Suprapubic skin (tissue), 4 donors: ENCODE results near the gene FRMPD2.

Experiments used
- EP300 ChIP-seq: sonication (generic); formaldehyde crosslinking; IDR thresholded peaks from one replicate; pipeline ENCODE4 v1.6.1; 2017; ENCODE audit warnings: antibody characterized with exemption
- POLR2A ChIP-seq, 2 donors: fragments of 450-650 bp; IDR thresholded peaks; one replicate each; pipeline ENCODE4 v1.6.1; 2017; ENCODE audit warnings: antibody characterized with exemption in 2 of 2, mild to moderate bottlenecking in 2 of 2, moderate library complexity in 2 of 2
- POLR2AphosphoS5 ChIP-seq, 3 donors: sonication (generic); formaldehyde crosslinking; IDR thresholded peaks; one replicate each; pipeline ENCODE4 v1.6.1; 2017; ENCODE audit warnings: antibody characterized with exemption in 3 of 3
- TF ChIP-seq, protein P1 (sequence below), 2 donors: fragments of 200-600 bp in 1 of 2; fragments of 450-650 bp in 1 of 2; sonication (generic) in 1 of 2; IDR thresholded peaks; one replicate each; pipeline ENCODE4 v1.5.1; 2016 to 2019; ENCODE audit warnings: antibody characterized with exemption in 2 of 2, mild to moderate bottlenecking in 1 of 2, moderate library complexity in 1 of 2

DNA sequence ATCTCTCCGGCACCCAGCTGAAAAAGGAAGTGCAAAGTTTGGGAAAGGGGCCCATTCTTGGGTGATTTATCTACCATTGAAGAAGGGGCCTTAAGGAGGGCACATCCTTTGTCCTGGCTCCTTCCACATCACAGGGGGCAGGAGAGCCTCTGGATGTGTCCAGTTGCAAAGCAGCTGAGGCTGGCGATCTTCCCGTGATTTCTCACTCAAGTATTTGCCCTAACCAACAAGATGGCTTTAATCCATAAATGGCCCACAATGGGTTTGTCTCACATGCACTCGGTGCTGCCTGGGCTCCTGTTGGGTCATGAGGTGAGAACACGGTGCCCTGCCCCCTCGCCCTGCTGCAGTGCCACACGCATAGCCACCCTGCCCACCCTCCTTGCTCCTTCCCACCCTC lies 14.2 kb upstream of the FRMPD2 start:
- TF ChIP-seq, protein P1, sequence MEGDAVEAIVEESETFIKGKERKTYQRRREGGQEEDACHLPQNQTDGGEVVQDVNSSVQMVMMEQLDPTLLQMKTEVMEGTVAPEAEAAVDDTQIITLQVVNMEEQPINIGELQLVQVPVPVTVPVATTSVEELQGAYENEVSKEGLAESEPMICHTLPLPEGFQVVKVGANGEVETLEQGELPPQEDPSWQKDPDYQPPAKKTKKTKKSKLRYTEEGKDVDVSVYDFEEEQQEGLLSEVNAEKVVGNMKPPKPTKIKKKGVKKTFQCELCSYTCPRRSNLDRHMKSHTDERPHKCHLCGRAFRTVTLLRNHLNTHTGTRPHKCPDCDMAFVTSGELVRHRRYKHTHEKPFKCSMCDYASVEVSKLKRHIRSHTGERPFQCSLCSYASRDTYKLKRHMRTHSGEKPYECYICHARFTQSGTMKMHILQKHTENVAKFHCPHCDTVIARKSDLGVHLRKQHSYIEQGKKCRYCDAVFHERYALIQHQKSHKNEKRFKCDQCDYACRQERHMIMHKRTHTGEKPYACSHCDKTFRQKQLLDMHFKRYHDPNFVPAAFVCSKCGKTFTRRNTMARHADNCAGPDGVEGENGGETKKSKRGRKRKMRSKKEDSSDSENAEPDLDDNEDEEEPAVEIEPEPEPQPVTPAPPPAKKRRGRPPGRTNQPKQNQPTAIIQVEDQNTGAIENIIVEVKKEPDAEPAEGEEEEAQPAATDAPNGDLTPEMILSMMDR (IDR thresholded peaks at IDR 0.05): no peak
- TF ChIP-seq POLR2A (IDR thresholded peaks at IDR 0.05) (no peak), POLR2AphosphoS5 (IDR thresholded peaks at IDR 0.05) (no peak), EP300 (no peak)
